Measurements from ENCODE around the gene LMO7.
"Not testable (repeated sequence)": the region's sequence is repeated elsewhere in the genome, so short reads cannot be mapped to it uniquely, and the experiment has no call there.

The LMO7 gene

GRCh38 chr13:75691183-75691582 lies 55.1 kb downstream of the LMO7 start:
- H3K4me3 ChIP-seq = no peak overlapping the region
- no peak overlapping the region for H3K27ac ChIP-seq

GRCh38 chr13:75693227-75693626 lies 57.1 kb downstream of the LMO7 start:
- no peak overlapping the region for H3K27ac ChIP-seq
- no peak overlapping the region for H3K4me3 ChIP-seq

- no peak overlapping the region for H3K4me3 ChIP-seq
- H3K27ac ChIP-seq = peak overlapping the region in 2 of 21 experiments; percentile 19 to 48
These were observed 58.6 kb downstream of the LMO7 start for GRCh38 chr13:75694722-75695121.

GRCh38 chr13:75695908-75696307 lies 59.8 kb downstream of the LMO7 start:
- not testable (repeated sequence) for H3K4me3 ChIP-seq
- peak overlapping the region in 1 of 21 experiments; percentile 47 for H3K27ac ChIP-seq

GRCh38 chr13:75699062-75699461 lies 62.9 kb downstream of the LMO7 start:
- Histone ChIP-seq H3K4me3 (no peak overlapping the region), H3K27ac (no peak overlapping the region)

- H3K4me3 ChIP-seq, H3K27ac ChIP-seq: not testable (repeated sequence)
These were observed 63.6 kb downstream of the LMO7 start for GRCh38 chr13:75699717-75700116.

- H3K27ac ChIP-seq = no peak overlapping the region
- H3K4me3 ChIP-seq = no peak overlapping the region
These were observed 64.4 kb downstream of the LMO7 start for GRCh38 chr13:75700552-75700951.

- no peak overlapping the region for H3K27ac ChIP-seq
- H3K4me3 ChIP-seq = no peak overlapping the region
These were observed 66.3 kb downstream of the LMO7 start for GRCh38 chr13:75702476-75702875.

GRCh38 chr13:75703769-75704168 lies 67.6 kb downstream of the LMO7 start:
- Histone ChIP-seq H3K27ac (peak overlapping the region in 4 of 21 experiments; percentile 57 to 84 (median 66)), H3K4me3 (no peak overlapping the region)

- Histone ChIP-seq H3K27ac (peak overlapping the region in 12 of 21 experiments; percentile 24 to 84 (median 65)), H3K4me3 (no peak overlapping the region)
These were observed 68.2 kb downstream of the LMO7 start for GRCh38 chr13:75704194-75704926.

- Histone ChIP-seq H3K4me3 (no peak overlapping the region), H3K27ac (peak overlapping the region in 17 of 21 experiments; percentile 5 to 84 (median 59))
These were observed 68.8 kb downstream of the LMO7 start for GRCh38 chr13:75704927-75705288.

- H3K27ac ChIP-seq = peak overlapping the region in 17 of 21 experiments; percentile 5 to 84 (median 59)
These were observed 69.3 kb downstream of the LMO7 start for GRCh38 chr13:75705395-75705794.

GRCh38 chr13:75705908-75706307 lies 69.8 kb downstream of the LMO7 start:
- H3K27ac ChIP-seq = peak overlapping the region in 9 of 21 experiments; percentile 1 to 67 (median 47)
- H3K4me3 ChIP-seq = no peak overlapping the region

More at GRCh38 chr13:75705395-75705794, 69.3 kb downstream of the LMO7 start:
- H3K4me3 ChIP-seq = no peak overlapping the region

GRCh38 chr13:75713852-75714251 lies 77.7 kb downstream of the LMO7 start:
- no peak overlapping the region for H3K27ac ChIP-seq

GRCh38 chr13:75715601-75716523 lies 79.7 kb downstream of the LMO7 start:
- H3K4me3 ChIP-seq = no peak overlapping the region
- peak overlapping the region in 8 of 21 experiments; percentile 4 to 44 (median 25) for H3K27ac ChIP-seq

More at GRCh38 chr13:75713852-75714251, 77.7 kb downstream of the LMO7 start:
- H3K4me3 ChIP-seq = no peak overlapping the region

- Histone ChIP-seq H3K27ac (peak overlapping the region in 1 of 21 experiments; percentile 2), H3K4me3 (no peak overlapping the region)
These were observed 81.4 kb downstream of the LMO7 start for GRCh38 chr13:75717525-75717924.

- H3K27ac ChIP-seq = no peak overlapping the region
- no peak overlapping the region for H3K4me3 ChIP-seq
These were observed 85.2 kb downstream of the LMO7 start for GRCh38 chr13:75721307-75721706.

GRCh38 chr13:75723901-75724300 lies 87.8 kb downstream of the LMO7 start:
- no peak overlapping the region for H3K4me3 ChIP-seq
- H3K27ac ChIP-seq = no peak overlapping the region

GRCh38 chr13:75724752-75725517 lies 88.8 kb downstream of the LMO7 start:
- H3K27ac ChIP-seq = no peak overlapping the region
- no peak overlapping the region for H3K4me3 ChIP-seq

GRCh38 chr13:75725736-75726135 lies 89.6 kb downstream of the LMO7 start:
- no peak overlapping the region for H3K27ac ChIP-seq
- H3K4me3 ChIP-seq = no peak overlapping the region

Measured in skin epidermis (tissue), 12 donors.